Measurements from ENCODE around the gene FST.
A peak's percentile ranks its signal among the peaks of the same experiment; 100 is the strongest.

FST gene

DNA sequence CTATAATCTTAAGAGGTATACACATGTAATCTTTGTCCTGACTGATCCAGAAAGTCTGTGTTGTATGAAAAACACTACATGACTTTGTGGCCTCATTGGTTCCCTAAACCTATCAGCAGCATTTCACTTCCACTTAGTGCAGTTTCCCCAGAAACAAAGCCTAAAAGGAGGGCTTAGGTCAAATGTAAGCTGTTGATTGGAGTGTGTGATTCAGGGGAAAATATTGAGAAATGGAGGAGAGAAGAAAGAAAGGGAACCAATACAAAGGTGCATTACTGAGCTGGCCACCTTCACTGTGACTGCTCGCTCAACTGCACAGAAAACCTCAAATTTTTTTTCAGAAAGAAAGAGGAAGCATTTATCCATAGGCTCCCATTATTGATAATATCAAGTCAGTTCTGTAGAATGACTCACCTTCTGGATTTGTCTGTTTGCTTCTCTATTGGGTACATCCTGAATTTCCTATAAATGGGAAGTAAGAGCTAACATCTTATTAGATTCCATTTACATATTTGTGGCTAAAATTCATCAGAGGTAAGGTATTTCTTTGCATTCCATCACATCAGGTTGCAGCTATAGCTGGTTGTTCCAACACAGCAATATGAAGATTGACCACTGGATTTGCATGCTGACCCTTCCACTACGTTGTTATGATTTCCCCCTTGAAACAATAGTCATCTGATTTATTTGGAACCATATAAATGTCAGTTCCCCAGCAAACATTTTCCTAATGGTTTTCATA lies 10.3 kb upstream of the FST start:
- Histone ChIP-seq H2AFZ (ENCODE audit: low read depth, low read length) (no peak overlapping the region), H3K9me3 (ENCODE audit: control insufficient read depth, low read length) (no peaks in the 10 kb centered on the region), H3K27me3 (ENCODE audit: control insufficient read depth in 1 of 2, insufficient read depth in 1 of 2, low read length in 2 of 2) (no peaks in the 10 kb centered on the region), H2BK120ac (ENCODE audit: low read depth, low read length) (no peak overlapping the region), H3K79me1 (replicated peaks; ENCODE audit: low read length, poor library complexity, severe bottlenecking) (no peaks in the 10 kb centered on the region), H3K27ac (ENCODE audit: low read length, poor library complexity, severe bottlenecking) (peak overlapping the region; percentile 63), H3K4me3 (ENCODE audit: insufficient read depth in 1 of 2, low read depth in 1 of 2, low read length in 2 of 2) (no peak overlapping the region), H2AK5ac (ENCODE audit: low read length, severe bottlenecking) (no peak overlapping the region), H4K91ac (ENCODE audit: low read length) (no peak overlapping the region), H2BK15ac (ENCODE audit: low read depth, poor library complexity, severe bottlenecking) (no peak overlapping the region), H3K4me2 (ENCODE audit: low read length, poor library complexity, severe bottlenecking) (no peak overlapping the region), H2BK12ac (ENCODE audit: low read length in 2 of 2) (no peak overlapping the region), H2BK5ac (ENCODE audit: low read depth, low read length, poor library complexity, severe bottlenecking) (no peak overlapping the region), H3K18ac (ENCODE audit: low read depth in 1 of 2, low read length in 2 of 2) (no peak overlapping the region), H3K14ac (ENCODE audit: low read length in 2 of 2) (no peak overlapping the region), H3K36me3 (ENCODE audit: control insufficient read depth in 1 of 2, insufficient read depth in 2 of 2, low read depth in 1 of 2, low read length in 2 of 2) (no peaks in the 10 kb centered on the region), H3K9ac (ENCODE audit: low read length) (no peak overlapping the region), H3K4me1 (ENCODE audit: control insufficient read depth, insufficient read depth, low read depth, low read length) (no peaks in the 10 kb centered on the region), H3K23ac (ENCODE audit: low read length in 2 of 2) (no peak overlapping the region), H3K4ac (ENCODE audit: low read depth in 1 of 2, low read length in 2 of 2) (no peak overlapping the region), H4K8ac (ENCODE audit: low read length) (no peak overlapping the region)
- WGBS = 23% methylated on average over 1 of the region's 2 CpGs
- no peak for DNase-seq

DNA sequence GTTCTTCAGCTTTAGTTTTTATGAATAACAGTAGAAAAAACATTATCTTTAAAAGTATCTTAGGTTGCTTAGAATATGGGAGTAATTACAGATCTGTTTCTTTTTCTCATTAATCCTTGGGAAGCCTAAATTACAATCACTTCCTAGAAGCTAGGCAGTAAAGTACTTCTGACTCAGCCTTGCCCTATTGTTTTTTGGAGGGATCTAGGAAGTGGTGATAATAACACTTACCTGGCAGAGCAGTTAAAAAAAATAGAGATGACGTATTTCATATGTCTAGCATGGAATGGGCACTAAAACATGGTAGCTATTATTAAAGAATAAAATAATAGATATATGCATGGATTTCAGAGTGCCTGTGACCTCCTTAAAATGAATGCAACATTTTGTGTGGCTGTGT lies 8.2 kb upstream of the FST start:
- H2AFZ ChIP-seq (ENCODE audit: low read depth, low read length) = no peak overlapping the region
- H3K9ac ChIP-seq (ENCODE audit: low read length) = no peak overlapping the region
- no peaks in the 10 kb centered on the region for H3K36me3 ChIP-seq (ENCODE audit: control insufficient read depth in 1 of 2, insufficient read depth in 2 of 2, low read depth in 1 of 2, low read length in 2 of 2)
- H3K27ac ChIP-seq (ENCODE audit: low read length, poor library complexity, severe bottlenecking) = no peak overlapping the region
- no CpG with 5 or more reads among the region's 1 CpG for WGBS
- no peak overlapping the region for H3K23ac ChIP-seq (ENCODE audit: low read length in 2 of 2)
- H3K14ac ChIP-seq (ENCODE audit: low read length in 2 of 2) = no peak overlapping the region
- H2BK12ac ChIP-seq (ENCODE audit: low read length in 2 of 2) = no peak overlapping the region
- H3K27me3 ChIP-seq (ENCODE audit: control insufficient read depth in 1 of 2, insufficient read depth in 1 of 2, low read length in 2 of 2) = no peaks in the 10 kb centered on the region
- H3K9me3 ChIP-seq (ENCODE audit: control insufficient read depth, low read length) = no peaks in the 10 kb centered on the region
- DNase-seq = no peak
- no peak overlapping the region for H3K4me2 ChIP-seq (ENCODE audit: low read length, poor library complexity, severe bottlenecking)
- no peaks in the 10 kb centered on the region for H3K4me1 ChIP-seq (ENCODE audit: control insufficient read depth, insufficient read depth, low read depth, low read length)
- no peak overlapping the region for H2BK15ac ChIP-seq (ENCODE audit: low read depth, poor library complexity, severe bottlenecking)
- H3K4ac ChIP-seq (ENCODE audit: low read depth in 1 of 2, low read length in 2 of 2) = no peak overlapping the region
- H3K18ac ChIP-seq (ENCODE audit: low read depth in 1 of 2, low read length in 2 of 2) = no peak overlapping the region
- no peak overlapping the region for H2BK120ac ChIP-seq (ENCODE audit: low read depth, low read length)
- H4K8ac ChIP-seq (ENCODE audit: low read length) = no peak overlapping the region
- H3K79me1 ChIP-seq (replicated peaks; ENCODE audit: low read length, poor library complexity, severe bottlenecking) = no peaks in the 10 kb centered on the region
- no peak overlapping the region for H3K4me3 ChIP-seq (ENCODE audit: insufficient read depth in 1 of 2, low read depth in 1 of 2, low read length in 2 of 2)
- no peak overlapping the region for H2AK5ac ChIP-seq (ENCODE audit: low read length, severe bottlenecking)
- H2BK5ac ChIP-seq (ENCODE audit: low read depth, low read length, poor library complexity, severe bottlenecking) = no peak overlapping the region
- no peak overlapping the region for H4K91ac ChIP-seq (ENCODE audit: low read length)

DNA sequence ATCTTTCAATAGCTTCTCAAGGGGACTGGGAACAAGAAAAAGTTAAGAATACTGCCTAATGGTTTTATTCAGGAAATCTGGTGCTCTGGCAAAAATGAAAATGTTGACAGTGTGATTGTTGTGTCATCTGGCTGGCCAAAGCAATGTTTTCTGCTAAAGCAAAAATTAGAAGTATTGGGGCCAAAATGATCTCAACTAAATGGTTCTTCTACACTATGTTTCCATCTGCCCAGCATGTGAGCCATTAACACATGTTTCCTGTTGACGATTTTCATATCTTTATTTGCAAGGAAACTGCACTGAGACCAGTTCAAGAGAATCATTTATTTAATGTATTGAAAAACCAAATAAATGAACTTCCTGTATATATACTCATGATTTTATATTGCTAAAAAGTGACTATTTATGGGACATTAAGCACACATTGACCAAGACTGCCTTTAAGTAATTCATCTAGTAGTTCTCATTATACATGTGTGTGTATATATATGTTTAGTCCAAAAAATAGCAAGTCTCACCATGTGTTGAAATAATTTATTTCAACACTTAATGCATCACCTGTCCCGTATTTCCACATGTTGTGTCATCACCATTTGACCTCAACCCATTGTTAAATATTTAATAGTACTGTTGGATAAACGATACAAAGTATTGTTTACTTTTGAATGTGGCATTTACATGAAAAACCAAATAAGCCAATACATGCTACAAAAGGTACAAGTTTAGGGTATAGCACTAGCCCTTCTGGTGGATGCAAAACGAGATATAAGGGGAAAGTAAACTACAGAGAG lies 7.5 kb upstream of the FST start:
- no peaks in the 10 kb centered on the region for H3K79me1 ChIP-seq (replicated peaks; ENCODE audit: low read length, poor library complexity, severe bottlenecking)
- no peak overlapping the region for H2BK15ac ChIP-seq (ENCODE audit: low read depth, poor library complexity, severe bottlenecking)
- no peaks in the 10 kb centered on the region for H3K27me3 ChIP-seq (ENCODE audit: control insufficient read depth in 1 of 2, insufficient read depth in 1 of 2, low read length in 2 of 2)
- WGBS = 100% methylated on average over 1 of the region's 4 CpGs
- no peaks in the 10 kb centered on the region for H3K9me3 ChIP-seq (ENCODE audit: control insufficient read depth, low read length)
- H2BK5ac ChIP-seq (ENCODE audit: low read depth, low read length, poor library complexity, severe bottlenecking) = no peak overlapping the region
- H4K8ac ChIP-seq (ENCODE audit: low read length) = no peak overlapping the region
- H3K27ac ChIP-seq (ENCODE audit: low read length, poor library complexity, severe bottlenecking) = no peak overlapping the region
- H2BK120ac ChIP-seq (ENCODE audit: low read depth, low read length) = no peak overlapping the region
- H3K18ac ChIP-seq (ENCODE audit: low read depth in 1 of 2, low read length in 2 of 2) = no peak overlapping the region
- H3K4ac ChIP-seq (ENCODE audit: low read depth in 1 of 2, low read length in 2 of 2) = no peak overlapping the region
- no peak overlapping the region for H2BK12ac ChIP-seq (ENCODE audit: low read length in 2 of 2)
- no peak overlapping the region for H2AFZ ChIP-seq (ENCODE audit: low read depth, low read length)
- no peaks in the 10 kb centered on the region for H3K4me1 ChIP-seq (ENCODE audit: control insufficient read depth, insufficient read depth, low read depth, low read length)
- no peaks in the 10 kb centered on the region for H3K36me3 ChIP-seq (ENCODE audit: control insufficient read depth in 1 of 2, insufficient read depth in 2 of 2, low read depth in 1 of 2, low read length in 2 of 2)
- no peak overlapping the region for H4K91ac ChIP-seq (ENCODE audit: low read length)
- no peak overlapping the region for H3K4me2 ChIP-seq (ENCODE audit: low read length, poor library complexity, severe bottlenecking)
- H2AK5ac ChIP-seq (ENCODE audit: low read length, severe bottlenecking) = no peak overlapping the region
- no peak overlapping the region for H3K9ac ChIP-seq (ENCODE audit: low read length)
- no peak overlapping the region for H3K23ac ChIP-seq (ENCODE audit: low read length in 2 of 2)
- DNase-seq = no peak
- no peak overlapping the region for H3K4me3 ChIP-seq (ENCODE audit: insufficient read depth in 1 of 2, low read depth in 1 of 2, low read length in 2 of 2)
- no peak overlapping the region for H3K14ac ChIP-seq (ENCODE audit: low read length in 2 of 2)

DNA sequence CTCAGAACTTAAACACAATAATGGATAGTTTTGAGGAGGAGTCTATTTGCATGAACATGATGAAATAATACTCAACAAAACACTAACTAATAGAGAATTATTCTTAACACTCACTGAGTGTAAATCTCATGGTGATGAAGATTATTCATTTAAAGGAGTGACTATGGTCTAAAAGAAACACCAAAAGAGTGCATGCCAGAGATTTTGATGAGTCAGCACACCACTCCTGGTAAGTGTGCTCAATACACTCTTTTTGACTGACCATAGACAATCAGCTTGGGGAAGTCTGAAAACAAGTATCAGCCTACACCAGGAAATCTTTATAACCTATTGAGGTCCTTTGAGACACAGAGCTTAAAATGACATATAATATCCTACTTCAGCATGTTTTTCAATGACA lies 6.8 kb upstream of the FST start:
- Histone ChIP-seq H3K4me3 (ENCODE audit: insufficient read depth in 1 of 2, low read depth in 1 of 2, low read length in 2 of 2) (no peak overlapping the region), H2BK5ac (ENCODE audit: low read depth, low read length, poor library complexity, severe bottlenecking) (no peak overlapping the region), H3K4ac (ENCODE audit: low read depth in 1 of 2, low read length in 2 of 2) (no peak overlapping the region), H3K79me1 (replicated peaks; ENCODE audit: low read length, poor library complexity, severe bottlenecking) (no peaks in the 10 kb centered on the region), H4K91ac (ENCODE audit: low read length) (no peak overlapping the region), H3K9ac (ENCODE audit: low read length) (no peak overlapping the region), H3K9me3 (ENCODE audit: control insufficient read depth, low read length) (no peaks in the 10 kb centered on the region), H2BK12ac (ENCODE audit: low read length in 2 of 2) (no peak overlapping the region), H3K14ac (ENCODE audit: low read length in 2 of 2) (no peak overlapping the region), H3K27me3 (ENCODE audit: control insufficient read depth in 1 of 2, insufficient read depth in 1 of 2, low read length in 2 of 2) (no peaks in the 10 kb centered on the region), H3K23ac (ENCODE audit: low read length in 2 of 2) (no peak overlapping the region), H2AFZ (ENCODE audit: low read depth, low read length) (no peak overlapping the region), H3K18ac (ENCODE audit: low read depth in 1 of 2, low read length in 2 of 2) (no peak overlapping the region), H3K4me2 (ENCODE audit: low read length, poor library complexity, severe bottlenecking) (no peak overlapping the region), H3K4me1 (ENCODE audit: control insufficient read depth, insufficient read depth, low read depth, low read length) (peaks cover under 1% of the 10 kb centered on the region), H2BK15ac (ENCODE audit: low read depth, poor library complexity, severe bottlenecking) (no peak overlapping the region), H2AK5ac (ENCODE audit: low read length, severe bottlenecking) (no peak overlapping the region), H2BK120ac (ENCODE audit: low read depth, low read length) (no peak overlapping the region), H3K27ac (ENCODE audit: low read length, poor library complexity, severe bottlenecking) (no peak overlapping the region), H3K36me3 (ENCODE audit: control insufficient read depth in 1 of 2, insufficient read depth in 2 of 2, low read depth in 1 of 2, low read length in 2 of 2) (no peaks in the 10 kb centered on the region), H4K8ac (ENCODE audit: low read length) (no peak overlapping the region)
- no peak for DNase-seq

Measured in mesenchymal stem cell (in vitro differentiated cells and primary cell).